Panc1 (cell line): ENCODE results near the gene GTF2A2. TPM values are rescaled to one million over a fixed set of nuclear protein-coding genes. Genes with fewer than 3 reads are reported as not detected.

Experiments
- ATAC-seq: fragments of 200-7000 bp; cut with Tn5 transposase; 2 replicates; pipeline ENCODE4 v1.9.1; 2020; ENCODE audit warnings: mild to moderate bottlenecking, moderate library complexity
- BruUV-seq: library from RNA; stranded (reverse); fragments of 400-500 nt; replicated peaks from 2 replicates; lab custom pipeline; 2021; lab: Mats Ljungman, UMichigan
- CTCF ChIA-PET: fragments of 300-600 bp; sonication (Branson Sonifier 250); formaldehyde crosslinking; loops from one replicate; lab custom pipeline; 2022; ENCODE audit warnings: antibody characterized with exemption; lab: Charles Lee
- POLR2A ChIA-PET: fragments of 300-600 bp; sonication (Branson Sonifier 250); formaldehyde crosslinking; loops from one replicate; lab custom pipeline; 2022; ENCODE audit warnings: antibody characterized with exemption; lab: Charles Lee
- DNase-seq: peaks from one replicate; pipeline ENCODE4 v3.0.0-alpha.2; 2010; ENCODE audit warnings: low read depth, low spot score
- H3K27ac ChIP-seq: 2 replicates; pipeline ENCODE4 v1.5.1; 2011; ENCODE audit warnings: mild to moderate bottlenecking, low read length, inconsistent platforms
- H3K27me3 ChIP-seq: fragments of 200-500 bp; sonication (Bioruptor generic); 2 replicates; pipeline ENCODE4 v1.6.0; 2014; ENCODE audit warnings: low read length, inconsistent platforms; ENCODE audit not compliant: control insufficient read depth, insufficient read depth
- H3K36me3 ChIP-seq: fragments of 200-500 bp; sonication (Bioruptor generic); 2 replicates; pipeline ENCODE4 v1.5.1; 2014; ENCODE audit warnings: inconsistent platforms, mild to moderate bottlenecking, low read length, moderate library complexity; ENCODE audit not compliant: control insufficient read depth, insufficient read depth
- H3K4me1 ChIP-seq: 2 replicates; pipeline ENCODE4 v1.5.1; 2011; ENCODE audit warnings: inconsistent platforms, mild to moderate bottlenecking, low read length, moderate library complexity; ENCODE audit not compliant: control insufficient read depth, insufficient read depth
- H3K4me3 ChIP-seq, 2 experiments: 2 replicates each; pipeline ENCODE4 v1.5.1; 2011 to 2012; ENCODE audit warnings: low read depth in 2 of 2, low read length in 2 of 2, mild to moderate bottlenecking in 2 of 2, inconsistent platforms in 1 of 2, moderate library complexity in 1 of 2
- H3K9me3 ChIP-seq: fragments of 200-500 bp; sonication (Bioruptor generic); 2 replicates; pipeline ENCODE4 v1.5.1; 2014; ENCODE audit warnings: low read depth, mild to moderate bottlenecking, inconsistent platforms, low read length, moderate library complexity; ENCODE audit not compliant: control insufficient read depth, insufficient read depth
- POLR2AphosphoS5 ChIP-seq: IDR thresholded peaks from 2 replicates; pipeline ENCODE4 v1.6.1; 2012; ENCODE audit warnings: mild to moderate bottlenecking, low read depth, low read length, moderate library complexity
- SIN3A ChIP-seq: IDR thresholded peaks from 2 replicates; pipeline ENCODE4 v1.6.1; 2012; ENCODE audit warnings: low read depth, mild to moderate bottlenecking, low read length, moderate library complexity, borderline replicate concordance; ENCODE audit not compliant: insufficient read depth
- TCF7L2 ChIP-seq: IDR thresholded peaks from 2 replicates; pipeline ENCODE4 v1.6.1; 2011; ENCODE audit warnings: mild to moderate bottlenecking, low read depth, low read length, inconsistent platforms
- in situ Hi-C: cut with HindIII; loops from 2 replicates; pipeline ENCODE4 v1.10.0; 2016; ENCODE audit warnings: low sequenced_read_pairs, low pct_unique_long_range_greater_than_20kb
- intact Hi-C: fragments of 100-400 bp; cut with micrococcal nuclease; formaldehyde crosslinking; loops from one replicate; pipeline ENCODE4 v1.10.0; 2022; ENCODE audit not compliant: unreplicated experiment
- total RNA-seq: library from RNA; stranded (reverse); gene quantifications from one replicate; pipeline ENCODE4 v1.2.1, GENCODE V29; 2021; ENCODE audit not compliant: unreplicated experiment
- TF ChIP-seq, protein P1 (sequence below): fragments of 450-650 bp; IDR thresholded peaks from 2 replicates; pipeline ENCODE4 v1.5.1; 2017; ENCODE audit warnings: mild to moderate bottlenecking
- TF ChIP-seq, protein P2 (sequence below), 2 experiments: IDR thresholded peaks; 2 replicates each; pipeline ENCODE4 v1.6.1; 2011 to 2012; ENCODE audit warnings: low read depth in 2 of 2, control low read depth in 1 of 2, low read length in 1 of 2, mild to moderate bottlenecking in 1 of 2, moderate library complexity in 1 of 2; ENCODE audit not compliant: insufficient read depth in 1 of 2

The GTF2A2 gene
- total RNA-seq, 1 experiment from 2014 or later: 234 TPM

DNA sequence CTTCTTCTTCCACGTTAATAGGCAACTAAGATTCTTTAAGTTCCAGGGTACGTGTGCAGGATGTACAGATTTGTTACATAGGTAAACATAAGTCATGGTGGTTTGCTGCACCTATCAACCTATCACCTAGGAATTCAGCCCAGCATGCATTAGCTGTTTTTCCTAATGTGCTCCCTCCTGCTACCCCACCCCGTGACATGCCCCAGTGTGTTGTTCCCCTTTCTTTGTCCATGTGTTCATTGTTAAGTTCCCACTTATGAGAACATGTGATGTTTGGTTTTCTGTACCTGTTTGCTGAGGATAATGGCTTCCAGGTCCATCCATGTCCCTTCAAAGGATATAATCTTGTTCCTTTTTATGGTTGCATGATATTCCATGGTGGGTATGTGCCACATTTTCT, 21.1 kb downstream of the GTF2A2 start:
- TF ChIP-seq, protein P1, sequence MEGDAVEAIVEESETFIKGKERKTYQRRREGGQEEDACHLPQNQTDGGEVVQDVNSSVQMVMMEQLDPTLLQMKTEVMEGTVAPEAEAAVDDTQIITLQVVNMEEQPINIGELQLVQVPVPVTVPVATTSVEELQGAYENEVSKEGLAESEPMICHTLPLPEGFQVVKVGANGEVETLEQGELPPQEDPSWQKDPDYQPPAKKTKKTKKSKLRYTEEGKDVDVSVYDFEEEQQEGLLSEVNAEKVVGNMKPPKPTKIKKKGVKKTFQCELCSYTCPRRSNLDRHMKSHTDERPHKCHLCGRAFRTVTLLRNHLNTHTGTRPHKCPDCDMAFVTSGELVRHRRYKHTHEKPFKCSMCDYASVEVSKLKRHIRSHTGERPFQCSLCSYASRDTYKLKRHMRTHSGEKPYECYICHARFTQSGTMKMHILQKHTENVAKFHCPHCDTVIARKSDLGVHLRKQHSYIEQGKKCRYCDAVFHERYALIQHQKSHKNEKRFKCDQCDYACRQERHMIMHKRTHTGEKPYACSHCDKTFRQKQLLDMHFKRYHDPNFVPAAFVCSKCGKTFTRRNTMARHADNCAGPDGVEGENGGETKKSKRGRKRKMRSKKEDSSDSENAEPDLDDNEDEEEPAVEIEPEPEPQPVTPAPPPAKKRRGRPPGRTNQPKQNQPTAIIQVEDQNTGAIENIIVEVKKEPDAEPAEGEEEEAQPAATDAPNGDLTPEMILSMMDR: no peak
- TF ChIP-seq POLR2AphosphoS5 (no peak), TCF7L2 (no peak), SIN3A (no peak)
- TF ChIP-seq, protein P2, sequence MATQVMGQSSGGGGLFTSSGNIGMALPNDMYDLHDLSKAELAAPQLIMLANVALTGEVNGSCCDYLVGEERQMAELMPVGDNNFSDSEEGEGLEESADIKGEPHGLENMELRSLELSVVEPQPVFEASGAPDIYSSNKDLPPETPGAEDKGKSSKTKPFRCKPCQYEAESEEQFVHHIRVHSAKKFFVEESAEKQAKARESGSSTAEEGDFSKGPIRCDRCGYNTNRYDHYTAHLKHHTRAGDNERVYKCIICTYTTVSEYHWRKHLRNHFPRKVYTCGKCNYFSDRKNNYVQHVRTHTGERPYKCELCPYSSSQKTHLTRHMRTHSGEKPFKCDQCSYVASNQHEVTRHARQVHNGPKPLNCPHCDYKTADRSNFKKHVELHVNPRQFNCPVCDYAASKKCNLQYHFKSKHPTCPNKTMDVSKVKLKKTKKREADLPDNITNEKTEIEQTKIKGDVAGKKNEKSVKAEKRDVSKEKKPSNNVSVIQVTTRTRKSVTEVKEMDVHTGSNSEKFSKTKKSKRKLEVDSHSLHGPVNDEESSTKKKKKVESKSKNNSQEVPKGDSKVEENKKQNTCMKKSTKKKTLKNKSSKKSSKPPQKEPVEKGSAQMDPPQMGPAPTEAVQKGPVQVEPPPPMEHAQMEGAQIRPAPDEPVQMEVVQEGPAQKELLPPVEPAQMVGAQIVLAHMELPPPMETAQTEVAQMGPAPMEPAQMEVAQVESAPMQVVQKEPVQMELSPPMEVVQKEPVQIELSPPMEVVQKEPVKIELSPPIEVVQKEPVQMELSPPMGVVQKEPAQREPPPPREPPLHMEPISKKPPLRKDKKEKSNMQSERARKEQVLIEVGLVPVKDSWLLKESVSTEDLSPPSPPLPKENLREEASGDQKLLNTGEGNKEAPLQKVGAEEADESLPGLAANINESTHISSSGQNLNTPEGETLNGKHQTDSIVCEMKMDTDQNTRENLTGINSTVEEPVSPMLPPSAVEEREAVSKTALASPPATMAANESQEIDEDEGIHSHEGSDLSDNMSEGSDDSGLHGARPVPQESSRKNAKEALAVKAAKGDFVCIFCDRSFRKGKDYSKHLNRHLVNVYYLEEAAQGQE (IDR thresholded peaks at IDR 0.05; ENCODE audit: insufficient read depth in 1 of 2, low read depth in 2 of 2, low read length in 1 of 2): no peak
- no TSS peak for BruUV-seq
- no peaks in the 10 kb centered on the region for H3K27me3 ChIP-seq
- CTCF ChIA-PET: no interaction called here
- ATAC-seq (no peak), DNase-seq (no peak)
- no peaks in the 10 kb centered on the region for H3K4me1 ChIP-seq
- no peaks in the 10 kb centered on the region for H3K9me3 ChIP-seq
- H3K36me3 ChIP-seq: peaks cover 5% of the 10 kb centered on the region; the same call in 1 of the 2 replicates
- intact Hi-C loops (no loop called here), in situ Hi-C loops (no loop called here)
- no peak overlapping the region for H3K4me3 ChIP-seq
- H3K27ac ChIP-seq: no peak overlapping the region
- POLR2A ChIA-PET: interaction anchor here (0.6 kb wide), 1 partner anchor 86 kb away, joined by 3 read pairs; no protein-coding TSS in a partner anchor

DNA sequence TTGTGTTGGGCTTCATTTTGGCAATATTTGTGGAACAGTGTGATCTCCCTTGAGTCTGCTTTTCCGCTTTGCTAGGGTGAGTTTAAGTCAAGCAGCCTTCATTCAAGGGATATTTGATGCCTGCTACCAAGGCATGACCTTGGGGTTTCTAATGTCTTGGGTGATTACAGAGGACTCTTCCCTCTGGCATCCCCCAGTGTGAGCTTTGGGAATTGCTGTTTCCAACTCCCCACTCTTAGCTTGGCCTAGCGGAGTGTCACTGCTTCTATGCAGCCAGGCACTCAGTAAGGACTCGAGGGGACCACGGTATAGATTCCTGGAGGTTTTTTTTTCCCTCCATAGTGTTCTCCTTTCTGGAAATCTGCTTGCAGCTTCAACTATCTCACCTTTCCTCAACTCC, 24.6 kb downstream of the GTF2A2 start:
- intact Hi-C loops (no loop called here), in situ Hi-C loops (no loop called here)
- no peaks in the 10 kb centered on the region for H3K36me3 ChIP-seq
- H3K4me1 ChIP-seq: no peaks in the 10 kb centered on the region
- H3K4me3 ChIP-seq: no peak overlapping the region
- H3K27me3 ChIP-seq: no peaks in the 10 kb centered on the region
- no peak for DNase-seq
- BruUV-seq: no TSS peak
- CTCF ChIA-PET: interaction anchor here (1.2 to 3.1 kb wide), 2 partner anchors 100 to 104 kb away, joined by 4 to 15 read pairs; no protein-coding TSS in a partner anchor
- no peak for TF ChIP-seq TCF7L2
- TF ChIP-seq, protein P1: peak; percentile 72
- no peaks in the 10 kb centered on the region for H3K9me3 ChIP-seq
- no peak overlapping the region for H3K27ac ChIP-seq
- POLR2A ChIA-PET: no interaction called here
- peak; percentile 83 for ATAC-seq
